IMR-90 (cell line): ENCODE measurements around the gene ACOXL.

ENCODE experiments used
- BHLHE40 ChIP-seq: fragments of 150-350 bp; IDR thresholded peaks from 2 replicates; pipeline ENCODE4 v1.6.1; 2016; ENCODE audit warnings: mild to moderate bottlenecking, low read depth, low read length
- CHD1 ChIP-seq: IDR thresholded peaks from 2 replicates; pipeline ENCODE4 v1.6.1; 2012; ENCODE audit warnings: low read depth, low read length, improper control_type of control experiment
- FOS ChIP-seq: fragments of 150-350 bp; IDR thresholded peaks from 2 replicates; pipeline ENCODE4 v1.6.1; 2016; ENCODE audit warnings: low read depth, low read length
- MAFK ChIP-seq: IDR thresholded peaks from 2 replicates; pipeline ENCODE4 v1.6.1; 2012; ENCODE audit warnings: low read depth, low read length, improper control_type of control experiment
- MAZ ChIP-seq: IDR thresholded peaks from 2 replicates; pipeline ENCODE4 v1.6.1; 2012; ENCODE audit warnings: low read depth, mild to moderate bottlenecking, low read length, improper control_type of control experiment, moderate library complexity, borderline replicate concordance
- MXI1 ChIP-seq: IDR thresholded peaks from 2 replicates; pipeline ENCODE4 v1.6.1; 2012; ENCODE audit warnings: low read depth, mild to moderate bottlenecking, low read length, moderate library complexity, borderline replicate concordance
- NFE2L2 ChIP-seq: fragments of 150-350 bp; IDR thresholded peaks from 2 replicates; pipeline ENCODE4 v1.6.1; 2016; ENCODE audit warnings: low read depth, mild to moderate bottlenecking, low read length
- POLR2A ChIP-seq: IDR thresholded peaks from 2 replicates; pipeline ENCODE4 v1.6.1; 2012; ENCODE audit warnings: mild to moderate bottlenecking, low read depth, low read length
- RAD21 ChIP-seq: IDR thresholded peaks from 2 replicates; pipeline ENCODE4 v1.6.1; 2012; ENCODE audit warnings: low read length, improper control_type of control experiment
- RCOR1 ChIP-seq: IDR thresholded peaks from 2 replicates; pipeline ENCODE4 v1.6.1; 2012; ENCODE audit warnings: mild to moderate bottlenecking, low read length, improper control_type of control experiment; ENCODE audit not compliant: insufficient replicate concordance
- RFX5 ChIP-seq: IDR thresholded peaks from 2 replicates; pipeline ENCODE4 v1.8.0; 2012; ENCODE audit warnings: low read depth, mild to moderate bottlenecking, low read length, moderate library complexity
- SMC3 ChIP-seq: fragments of 150-350 bp; IDR thresholded peaks from 2 replicates; pipeline ENCODE4 v1.6.1; 2016; ENCODE audit warnings: low read depth, mild to moderate bottlenecking, antibody characterized with exemption, low read length, moderate library complexity
- TF ChIP-seq, protein P1 (sequence below): conservative IDR thresholded peaks from 2 replicates; pipeline ENCODE4 v1.5.1; 2012; ENCODE audit warnings: mild to moderate bottlenecking, low read depth, low read length, improper control_type of control experiment
- TF ChIP-seq, protein P2 (sequence below): fragments of 150-350 bp; IDR thresholded peaks from 2 replicates; pipeline ENCODE4 v1.6.1; 2017; ENCODE audit warnings: mild to moderate bottlenecking, antibody characterized with exemption, low read length, low read depth

DNA sequence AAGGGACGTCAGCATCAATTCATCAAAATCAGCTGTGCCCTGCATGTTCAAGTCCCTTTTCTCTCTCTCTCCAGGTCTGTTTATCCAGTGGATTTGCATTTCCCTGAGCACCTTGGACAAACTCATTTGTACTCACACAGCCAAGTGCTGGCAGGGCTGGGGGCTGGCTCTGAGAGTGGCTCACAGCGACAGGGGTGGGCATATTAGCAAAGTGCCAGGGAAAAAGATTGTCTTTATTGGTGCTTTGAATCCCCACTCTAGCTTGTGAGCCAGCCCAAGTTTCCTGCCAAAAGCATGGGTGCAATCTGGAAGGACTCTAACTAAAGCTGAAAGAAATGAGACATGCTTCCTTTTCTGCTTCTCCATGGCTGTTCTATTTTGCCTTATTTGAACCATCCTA, 56.6 kb downstream of the ACOXL start:
- TF ChIP-seq, protein P1, sequence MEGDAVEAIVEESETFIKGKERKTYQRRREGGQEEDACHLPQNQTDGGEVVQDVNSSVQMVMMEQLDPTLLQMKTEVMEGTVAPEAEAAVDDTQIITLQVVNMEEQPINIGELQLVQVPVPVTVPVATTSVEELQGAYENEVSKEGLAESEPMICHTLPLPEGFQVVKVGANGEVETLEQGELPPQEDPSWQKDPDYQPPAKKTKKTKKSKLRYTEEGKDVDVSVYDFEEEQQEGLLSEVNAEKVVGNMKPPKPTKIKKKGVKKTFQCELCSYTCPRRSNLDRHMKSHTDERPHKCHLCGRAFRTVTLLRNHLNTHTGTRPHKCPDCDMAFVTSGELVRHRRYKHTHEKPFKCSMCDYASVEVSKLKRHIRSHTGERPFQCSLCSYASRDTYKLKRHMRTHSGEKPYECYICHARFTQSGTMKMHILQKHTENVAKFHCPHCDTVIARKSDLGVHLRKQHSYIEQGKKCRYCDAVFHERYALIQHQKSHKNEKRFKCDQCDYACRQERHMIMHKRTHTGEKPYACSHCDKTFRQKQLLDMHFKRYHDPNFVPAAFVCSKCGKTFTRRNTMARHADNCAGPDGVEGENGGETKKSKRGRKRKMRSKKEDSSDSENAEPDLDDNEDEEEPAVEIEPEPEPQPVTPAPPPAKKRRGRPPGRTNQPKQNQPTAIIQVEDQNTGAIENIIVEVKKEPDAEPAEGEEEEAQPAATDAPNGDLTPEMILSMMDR = no peak
- no peak for TF ChIP-seq POLR2A
- no peak for TF ChIP-seq SMC3
- TF ChIP-seq MAFK = no peak
- no peak for TF ChIP-seq FOS
- TF ChIP-seq, protein P2, sequence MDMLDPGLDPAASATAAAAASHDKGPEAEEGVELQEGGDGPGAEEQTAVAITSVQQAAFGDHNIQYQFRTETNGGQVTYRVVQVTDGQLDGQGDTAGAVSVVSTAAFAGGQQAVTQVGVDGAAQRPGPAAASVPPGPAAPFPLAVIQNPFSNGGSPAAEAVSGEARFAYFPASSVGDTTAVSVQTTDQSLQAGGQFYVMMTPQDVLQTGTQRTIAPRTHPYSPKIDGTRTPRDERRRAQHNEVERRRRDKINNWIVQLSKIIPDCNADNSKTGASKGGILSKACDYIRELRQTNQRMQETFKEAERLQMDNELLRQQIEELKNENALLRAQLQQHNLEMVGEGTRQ = no peak
- no peak for TF ChIP-seq MAZ
- no peak for TF ChIP-seq BHLHE40
- TF ChIP-seq RCOR1 = no peak
- TF ChIP-seq CHD1 = no peak
- TF ChIP-seq RAD21 = no peak
- no peak for TF ChIP-seq MXI1
- TF ChIP-seq RFX5 = no peak
- TF ChIP-seq NFE2L2 = no peak
